GM12874 (cell line): ENCODE measurements around the gene ISLR.

Experiments
- CTCF ChIP-seq: IDR thresholded peaks from 2 replicates; pipeline ENCODE4 v1.5.1; 2011; ENCODE audit warnings: low read depth, mild to moderate bottlenecking, control low read depth, low read length, moderate library complexity; ENCODE audit not compliant: insufficient read depth

The ISLR gene

GRCh38 chr15:74216949-74217348, 43.4 kb downstream of the ISLR start:
- TF ChIP-seq CTCF = no peak

GRCh38 chr15:74217907-74218885, 44.7 kb downstream of the ISLR start:
- no peak for TF ChIP-seq CTCF

GRCh38 chr15:74220475-74221248, 47.2 kb downstream of the ISLR start:
- no peak for TF ChIP-seq CTCF

GRCh38 chr15:74221399-74222239, 48.1 kb downstream of the ISLR start:
- TF ChIP-seq CTCF = no peak

GRCh38 chr15:74222240-74223119, 49.0 kb downstream of the ISLR start:
- no peak for TF ChIP-seq CTCF

- TF ChIP-seq CTCF = no peak
These were observed 52.4 kb downstream of the ISLR start for GRCh38 chr15:74225928-74226327.
